HUDEP-2 (cell line): ENCODE results near the gene GABRB1.

Experiments used
- DNase-seq, 76 experiments: peaks; one replicate each; lab custom pipeline; 2025; ENCODE audit not compliant: unreplicated experiment in 76 of 76; lab: John Stamatoyannopoulos, UW

GABRB1 gene

GRCh38 chr4:47043821-47044220 lies 12.5 kb downstream of the GABRB1 start:
- DNase-seq: no peak

GRCh38 chr4:47045261-47045660 lies 13.9 kb downstream of the GABRB1 start:
- no peak for DNase-seq

- DNase-seq: no peak
Observed at GRCh38 chr4:47049347-47049746, 18.0 kb downstream of the GABRB1 start.

GRCh38 chr4:47050761-47051725 lies 19.7 kb downstream of the GABRB1 start:
- DNase-seq: no peak

GRCh38 chr4:47053485-47053884 lies 22.1 kb downstream of the GABRB1 start:
- DNase-seq: no peak

- DNase-seq: no peak
Observed at GRCh38 chr4:47054130-47054529, 22.8 kb downstream of the GABRB1 start.

- DNase-seq: no peak
Observed at GRCh38 chr4:47057991-47058390, 26.6 kb downstream of the GABRB1 start.

GRCh38 chr4:47060561-47060960 lies 29.2 kb downstream of the GABRB1 start:
- no peak for DNase-seq

- no peak for DNase-seq
Observed at GRCh38 chr4:47061435-47061834, 30.1 kb downstream of the GABRB1 start.

GRCh38 chr4:47065051-47065481 lies 33.7 kb downstream of the GABRB1 start:
- no peak for DNase-seq

- no peak for DNase-seq
Observed at GRCh38 chr4:47068986-47069385, 37.6 kb downstream of the GABRB1 start.

- no peak for DNase-seq
Observed at GRCh38 chr4:47071901-47072341, 40.6 kb downstream of the GABRB1 start.

- no peak for DNase-seq
Observed at GRCh38 chr4:47073647-47074046, 42.3 kb downstream of the GABRB1 start.

- DNase-seq: no peak
Observed at GRCh38 chr4:47074816-47075215, 43.4 kb downstream of the GABRB1 start.

GRCh38 chr4:47075262-47075661 lies 43.9 kb downstream of the GABRB1 start:
- DNase-seq: no peak

GRCh38 chr4:47075919-47076318 lies 44.6 kb downstream of the GABRB1 start:
- DNase-seq: no peak

- no peak for DNase-seq
Observed at GRCh38 chr4:47084111-47084510, 52.7 kb downstream of the GABRB1 start.

- DNase-seq: no peak
Observed at GRCh38 chr4:47084795-47085194, 53.4 kb downstream of the GABRB1 start.

GRCh38 chr4:47088298-47088697 lies 56.9 kb downstream of the GABRB1 start:
- no peak for DNase-seq

GRCh38 chr4:47095884-47096283 lies 64.5 kb downstream of the GABRB1 start:
- no peak for DNase-seq

- DNase-seq: no peak
Observed at GRCh38 chr4:47101453-47101852, 70.1 kb downstream of the GABRB1 start.

GRCh38 chr4:47104986-47105385 lies 73.6 kb downstream of the GABRB1 start:
- no peak for DNase-seq
